SKM-1 (cell line): ENCODE results near the gene HSD11B1L.

Experiments used
- DNase-seq: peaks from one replicate; lab custom pipeline; 2025; ENCODE audit not compliant: unreplicated experiment; lab: John Stamatoyannopoulos, UW

The HSD11B1L gene

GRCh38 chr19:5680437-5681368 is at the start of gene HSD11B1L, which contains the start of gene MICOS13:
Gene HSD11B1L (plus strand): TSS chr19:5681027. CDS start chr19:5684833, 3,806 bp downstream.
Gene MICOS13 (minus strand): TSS chr19:5680516. CDS start chr19:5680486, 30 bp downstream.
- peak; percentile 96 for DNase-seq

- no peak for DNase-seq
These were observed 49.1 kb upstream of the HSD11B1L start for GRCh38 chr19:5631567-5632240.

GRCh38 chr19:5632241-5632612 is 48.6 kb upstream of the HSD11B1L start:
- DNase-seq, result no peak

GRCh38 chr19:5632657-5633056 is 48.2 kb upstream of the HSD11B1L start:
- no peak for DNase-seq

- DNase-seq, result no peak
These were observed 45.4 kb upstream of the HSD11B1L start for GRCh38 chr19:5635427-5635826.

- no peak for DNase-seq
These were observed 42.9 kb upstream of the HSD11B1L start for GRCh38 chr19:5637971-5638370.

- no peak for DNase-seq
These were observed 39.7 kb upstream of the HSD11B1L start for GRCh38 chr19:5641171-5641570.

GRCh38 chr19:5642204-5642603 is 38.6 kb upstream of the HSD11B1L start:
- DNase-seq, result no peak

- DNase-seq, result no peak
These were observed 37.8 kb upstream of the HSD11B1L start for GRCh38 chr19:5643060-5643459.

GRCh38 chr19:5644037-5644436 is 36.8 kb upstream of the HSD11B1L start:
- DNase-seq, result no peak

- DNase-seq, result no peak
These were observed 35.4 kb upstream of the HSD11B1L start for GRCh38 chr19:5645409-5645808.

GRCh38 chr19:5646703-5647102 is 34.1 kb upstream of the HSD11B1L start:
- no peak for DNase-seq

- DNase-seq, result no peak
These were observed 32.4 kb upstream of the HSD11B1L start for GRCh38 chr19:5648464-5648863.

GRCh38 chr19:5651361-5651760 is 29.5 kb upstream of the HSD11B1L start:
- no peak for DNase-seq

- DNase-seq, result no peak
These were observed 28.6 kb upstream of the HSD11B1L start for GRCh38 chr19:5652261-5652660.

- no peak for DNase-seq
These were observed 25.9 kb upstream of the HSD11B1L start for GRCh38 chr19:5654931-5655330.

- no peak for DNase-seq
These were observed 25.4 kb upstream of the HSD11B1L start for GRCh38 chr19:5655412-5655811.

- DNase-seq, result no peak
These were observed 19.3 kb upstream of the HSD11B1L start for GRCh38 chr19:5661483-5661882.

- DNase-seq, result no peak
These were observed 16.9 kb upstream of the HSD11B1L start for GRCh38 chr19:5663904-5664303.

- DNase-seq, result no peak
These were observed 16.3 kb upstream of the HSD11B1L start for GRCh38 chr19:5664515-5664914.

GRCh38 chr19:5665781-5666513 is 14.9 kb upstream of the HSD11B1L start:
- DNase-seq, result no peak
